ENCODE measurements around the gene HAGHL. TPM values are rescaled to one million over a fixed set of nuclear protein-coding genes. Genes with fewer than 3 reads are reported as not detected.

The HAGHL gene
- total RNA-seq, 1 donor from 2014 or later, result 20.6 TPM

- Mint-ChIP-seq H3K27ac (ENCODE audit: unreplicated experiment) (peak within 1 kb of the TSS; percentile 94), H3K27me3 (ENCODE audit: low read depth) (no peaks in the 10 kb centered on the region), H3K36me3 (ENCODE audit: low read depth) (peaks cover 8% of the 10 kb centered on the region), H3K4me3 (ENCODE audit: unreplicated experiment) (peak within 1 kb of the TSS; percentile 76), H3K9me3 (ENCODE audit: low read depth) (no peaks in the 10 kb centered on the region), H3K4me1 (ENCODE audit: low read depth) (peaks cover 37% of the 10 kb centered on the region)
- TF ChIP-seq CTCF (IDR thresholded peaks at IDR 0.05), result no peak
- no peak for DNase-seq (ENCODE audit: low spot score)
Observed at GRCh38 chr16:679814-680624, 46.9 kb upstream of the HAGHL start, which contains the start of gene STUB1. Gene STUB1, plus strand, starts transcription at chr16:680410. Its CDS starts 116 bp downstream, at chr16:680526.

- H3K27me3 Mint-ChIP-seq (ENCODE audit: low read depth), result no peaks in the 10 kb centered on the region
- peak overlapping the region; percentile 71 for H3K27ac Mint-ChIP-seq (ENCODE audit: unreplicated experiment)
- H3K9me3 Mint-ChIP-seq (ENCODE audit: low read depth), result no peaks in the 10 kb centered on the region
- no peak for DNase-seq (ENCODE audit: low spot score)
- H3K36me3 Mint-ChIP-seq (ENCODE audit: low read depth), result peaks cover 8% of the 10 kb centered on the region
- H3K4me3 Mint-ChIP-seq (ENCODE audit: unreplicated experiment), result peak overlapping the region; percentile 75
- H3K4me1 Mint-ChIP-seq (ENCODE audit: low read depth), result peaks cover 33% of the 10 kb centered on the region
- TF ChIP-seq CTCF (IDR thresholded peaks at IDR 0.05), result no peak
Observed at GRCh38 chr16:680625-680945, 46.3 kb upstream of the HAGHL start.

GRCh38 chr16:680967-681745, 45.8 kb upstream of the HAGHL start:
- DNase-seq (ENCODE audit: low spot score), result no peak
- Mint-ChIP-seq H3K9me3 (ENCODE audit: low read depth) (no peaks in the 10 kb centered on the region), H3K36me3 (ENCODE audit: low read depth) (peaks cover 10% of the 10 kb centered on the region), H3K27ac (ENCODE audit: unreplicated experiment) (peak overlapping the region; percentile 71), H3K4me1 (ENCODE audit: low read depth) (peaks cover 38% of the 10 kb centered on the region), H3K4me3 (ENCODE audit: unreplicated experiment) (peak overlapping the region; percentile 75), H3K27me3 (ENCODE audit: low read depth) (no peaks in the 10 kb centered on the region)
- peak; percentile 38 for TF ChIP-seq CTCF (IDR thresholded peaks at IDR 0.05)

- no peak for DNase-seq (ENCODE audit: low spot score)
- H3K27me3 Mint-ChIP-seq (ENCODE audit: low read depth), result no peaks in the 10 kb centered on the region
- peak overlapping the region; percentile 75 for H3K4me3 Mint-ChIP-seq (ENCODE audit: unreplicated experiment)
- no peaks in the 10 kb centered on the region for H3K9me3 Mint-ChIP-seq (ENCODE audit: low read depth)
- peak overlapping the region; percentile 71 for H3K27ac Mint-ChIP-seq (ENCODE audit: unreplicated experiment)
- no peak for TF ChIP-seq CTCF (IDR thresholded peaks at IDR 0.05)
- H3K36me3 Mint-ChIP-seq (ENCODE audit: low read depth), result peaks cover 10% of the 10 kb centered on the region
- H3K4me1 Mint-ChIP-seq (ENCODE audit: low read depth), result peaks cover 38% of the 10 kb centered on the region
Observed at GRCh38 chr16:681746-682427, 45.0 kb upstream of the HAGHL start.
